GM10847 (cell line): ENCODE measurements around the gene IGF1.

Source experiments
- POLR2A ChIP-seq: IDR thresholded peaks from 2 replicates; pipeline ENCODE4 v1.6.1; 2011; ENCODE audit not compliant: insufficient read length; ENCODE audit errors: extremely low read depth

Gene IGF1

GRCh38 chr12:102454330-102454729 is 26.0 kb downstream of the IGF1 start:
- TF ChIP-seq POLR2A, result no peak

DNA sequence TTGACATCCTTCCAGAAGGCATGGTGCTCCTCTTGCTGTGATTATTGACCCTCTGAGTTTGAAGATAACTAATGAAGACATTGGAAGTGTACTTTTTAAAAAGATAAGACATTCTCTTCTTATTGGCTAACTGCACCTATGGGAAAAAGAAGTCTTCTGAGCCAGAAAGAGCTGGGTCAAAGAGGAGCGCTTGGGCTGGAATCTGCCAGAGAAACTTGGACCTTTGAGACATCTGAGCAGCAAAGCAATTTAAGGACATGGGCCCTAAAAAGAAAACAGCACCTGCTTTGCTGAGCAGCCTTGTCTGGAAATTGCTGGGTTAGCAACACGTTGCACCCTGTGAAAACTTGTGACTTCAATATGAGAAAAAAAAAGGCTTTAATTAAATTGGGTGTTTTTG is 27.8 kb downstream of the IGF1 start:
- TF ChIP-seq POLR2A, result no peak

DNA sequence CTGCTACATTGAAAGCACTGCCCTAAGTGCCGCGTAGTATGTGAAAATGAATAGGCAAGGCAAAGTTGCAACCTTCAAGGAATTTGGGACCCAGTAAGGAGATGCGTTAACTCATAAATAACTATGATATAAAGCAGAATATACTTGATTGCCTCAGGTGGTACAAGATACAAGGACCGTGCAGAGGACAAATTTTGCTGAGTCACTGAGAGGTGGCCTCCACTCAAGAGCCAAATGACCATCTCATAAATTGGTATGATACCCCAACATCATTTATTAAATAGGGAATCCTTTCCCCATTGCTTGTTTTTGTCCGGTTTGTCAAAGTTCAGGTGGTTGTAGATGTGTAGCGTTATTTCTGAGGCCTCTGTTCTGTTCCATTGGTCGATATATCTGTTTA is 35.7 kb downstream of the IGF1 start:
- no peak for TF ChIP-seq POLR2A

GRCh38 chr12:102444093-102444492 is 36.3 kb downstream of the IGF1 start:
- TF ChIP-seq POLR2A, result no peak

DNA sequence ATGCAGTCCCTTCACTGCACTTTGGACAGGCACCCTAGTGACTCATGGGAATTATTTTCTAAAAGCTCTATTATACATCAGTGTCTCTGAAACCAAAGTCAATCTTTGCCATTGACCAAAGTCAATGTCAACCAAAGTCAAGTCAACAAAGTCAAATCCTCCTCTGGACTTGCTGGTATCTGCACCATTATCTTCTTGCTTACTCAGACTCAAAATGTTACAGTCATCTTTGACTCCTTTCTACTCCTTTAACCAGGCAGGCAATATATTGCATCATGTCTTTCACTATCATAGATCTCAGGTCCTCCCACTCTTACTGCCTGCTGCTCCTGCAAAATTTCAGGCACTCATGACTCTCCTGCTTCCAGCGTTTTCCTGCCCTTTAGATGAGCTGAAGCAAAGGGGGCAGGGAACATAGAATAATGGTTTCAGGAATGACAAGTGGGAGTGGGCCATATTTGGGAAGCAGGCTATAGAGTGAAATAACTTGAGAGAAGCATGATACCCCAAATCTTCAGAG is 39.2 kb downstream of the IGF1 start:
- TF ChIP-seq POLR2A, result no peak

GRCh38 chr12:102439426-102440405 is 40.6 kb downstream of the IGF1 start:
- TF ChIP-seq POLR2A, result no peak

DNA sequence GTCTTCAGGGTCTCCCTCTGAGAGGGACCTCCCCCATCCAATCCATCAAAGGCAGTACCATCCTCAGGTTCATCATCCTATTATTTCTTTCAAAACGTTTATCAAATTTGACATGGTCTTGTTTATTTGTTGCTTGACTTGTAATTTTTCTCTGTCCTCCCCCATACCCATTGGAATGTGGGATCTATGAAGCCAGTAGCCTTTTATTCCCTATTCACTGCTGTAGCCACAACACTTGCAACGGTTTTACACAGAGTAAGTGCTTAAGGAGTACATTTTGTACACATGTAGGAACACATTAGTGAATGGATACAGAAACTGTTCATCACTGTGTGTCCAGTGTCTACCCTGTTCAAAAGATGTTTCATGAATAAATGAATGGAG is 41.5 kb downstream of the IGF1 start:
- no peak for TF ChIP-seq POLR2A

DNA sequence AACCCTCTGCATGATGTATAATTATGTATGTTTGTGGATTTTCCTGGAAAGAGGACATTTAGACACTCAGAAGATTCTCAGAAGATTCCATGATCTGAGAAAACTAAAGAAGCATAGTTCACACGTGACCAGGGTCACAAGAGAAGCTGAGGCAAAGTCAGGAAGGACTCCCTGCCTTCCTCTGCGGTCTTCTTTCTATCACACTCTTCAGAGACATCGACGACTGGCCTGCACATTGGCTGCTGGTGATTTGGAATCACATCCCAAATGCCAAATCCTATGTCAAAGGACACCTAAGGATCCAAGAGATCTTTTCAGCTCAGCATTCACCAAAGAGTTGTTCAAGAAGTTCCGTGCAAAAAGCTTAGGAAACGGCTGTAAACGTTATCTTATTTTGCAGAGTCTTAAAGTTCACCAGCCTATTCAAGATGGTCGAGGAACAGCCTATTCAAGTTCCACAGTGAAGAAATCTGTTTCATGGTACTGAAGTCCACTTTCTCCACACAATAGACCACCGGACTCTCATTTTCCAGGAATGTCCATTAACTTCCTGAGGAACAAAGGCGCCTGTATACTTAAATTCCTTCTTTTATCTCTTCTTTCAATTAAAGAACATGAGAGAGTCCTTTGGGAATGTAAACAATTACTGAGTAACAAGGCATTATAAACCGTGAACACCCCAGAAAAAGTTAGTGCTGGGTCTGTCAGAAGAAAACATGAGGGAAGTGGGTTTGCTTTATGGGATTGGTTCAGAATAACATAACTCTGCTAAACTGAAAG is 42.1 kb downstream of the IGF1 start:
- no peak for TF ChIP-seq POLR2A

- no peak for TF ChIP-seq POLR2A
These were observed 42.9 kb downstream of the IGF1 start for GRCh38 chr12:102437511-102437910.

DNA sequence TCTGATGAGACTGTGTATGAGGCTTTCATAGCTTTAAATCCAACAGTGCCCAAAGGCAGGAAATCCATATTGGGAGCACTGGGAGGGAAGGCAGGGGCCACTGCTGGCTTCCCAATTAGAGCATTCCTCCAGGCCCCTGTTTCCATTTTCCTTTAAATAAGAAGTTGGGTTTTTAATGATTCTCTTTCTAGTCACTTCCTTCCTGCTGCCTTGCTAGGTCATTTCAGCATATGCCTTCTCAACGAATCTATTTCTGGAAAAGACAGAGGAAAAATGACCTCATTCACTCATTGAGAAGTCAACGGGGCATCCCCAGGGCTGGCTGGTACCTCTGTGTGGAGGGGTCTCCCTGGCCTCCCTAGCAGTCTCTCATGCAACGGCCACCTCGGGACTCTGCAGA is 43.5 kb downstream of the IGF1 start:
- TF ChIP-seq POLR2A, result no peak

DNA sequence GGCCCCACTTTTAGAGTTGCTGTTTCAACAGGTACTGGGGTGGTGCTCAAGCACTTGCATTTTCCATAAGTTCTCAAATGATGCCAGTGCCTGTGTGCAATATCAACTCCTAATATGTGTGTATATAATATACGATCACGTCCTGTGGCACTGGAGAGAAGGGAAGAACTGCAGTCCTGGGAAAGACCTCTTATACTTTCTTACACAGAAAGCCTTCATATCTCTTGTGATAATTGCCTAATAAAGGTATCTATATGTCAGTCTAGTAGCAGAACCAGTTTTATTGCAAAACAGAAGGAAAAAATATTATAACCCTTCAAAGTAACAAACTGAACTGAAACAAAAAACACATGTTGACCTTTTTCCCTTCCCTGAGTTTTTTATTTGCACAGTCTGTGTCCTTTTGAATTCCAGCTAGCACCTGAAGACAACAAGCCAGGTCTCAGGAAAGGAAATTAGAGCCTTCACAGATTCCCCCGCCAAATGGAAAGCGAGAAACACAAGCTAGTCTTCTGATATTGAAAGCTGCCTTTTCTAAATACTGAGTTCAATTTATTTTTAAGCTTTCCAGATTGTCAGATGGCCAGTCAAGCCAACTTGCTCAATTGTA is 44.4 kb downstream of the IGF1 start:
- no peak for TF ChIP-seq POLR2A

DNA sequence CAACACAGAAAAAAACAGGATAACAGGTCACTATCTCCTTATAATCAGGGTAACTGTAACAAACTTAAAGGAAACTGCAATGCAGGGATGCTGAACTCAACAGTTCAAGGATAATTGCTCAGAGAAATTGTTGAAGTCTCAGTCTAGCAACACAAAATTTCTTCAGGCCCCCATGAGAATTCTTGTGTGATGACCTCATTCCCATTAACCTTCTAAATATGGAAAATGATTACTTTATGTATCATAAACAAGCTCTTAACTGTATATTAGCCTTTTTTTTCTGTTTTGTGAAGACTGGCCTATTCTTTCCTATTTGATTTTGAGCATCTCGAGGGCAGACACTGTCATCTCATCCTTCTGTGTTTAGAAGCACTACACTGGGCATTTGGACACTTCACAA is 47.1 kb downstream of the IGF1 start:
- no peak for TF ChIP-seq POLR2A

- no peak for TF ChIP-seq POLR2A
These were observed 49.7 kb downstream of the IGF1 start for GRCh38 chr12:102430661-102431060.

DNA sequence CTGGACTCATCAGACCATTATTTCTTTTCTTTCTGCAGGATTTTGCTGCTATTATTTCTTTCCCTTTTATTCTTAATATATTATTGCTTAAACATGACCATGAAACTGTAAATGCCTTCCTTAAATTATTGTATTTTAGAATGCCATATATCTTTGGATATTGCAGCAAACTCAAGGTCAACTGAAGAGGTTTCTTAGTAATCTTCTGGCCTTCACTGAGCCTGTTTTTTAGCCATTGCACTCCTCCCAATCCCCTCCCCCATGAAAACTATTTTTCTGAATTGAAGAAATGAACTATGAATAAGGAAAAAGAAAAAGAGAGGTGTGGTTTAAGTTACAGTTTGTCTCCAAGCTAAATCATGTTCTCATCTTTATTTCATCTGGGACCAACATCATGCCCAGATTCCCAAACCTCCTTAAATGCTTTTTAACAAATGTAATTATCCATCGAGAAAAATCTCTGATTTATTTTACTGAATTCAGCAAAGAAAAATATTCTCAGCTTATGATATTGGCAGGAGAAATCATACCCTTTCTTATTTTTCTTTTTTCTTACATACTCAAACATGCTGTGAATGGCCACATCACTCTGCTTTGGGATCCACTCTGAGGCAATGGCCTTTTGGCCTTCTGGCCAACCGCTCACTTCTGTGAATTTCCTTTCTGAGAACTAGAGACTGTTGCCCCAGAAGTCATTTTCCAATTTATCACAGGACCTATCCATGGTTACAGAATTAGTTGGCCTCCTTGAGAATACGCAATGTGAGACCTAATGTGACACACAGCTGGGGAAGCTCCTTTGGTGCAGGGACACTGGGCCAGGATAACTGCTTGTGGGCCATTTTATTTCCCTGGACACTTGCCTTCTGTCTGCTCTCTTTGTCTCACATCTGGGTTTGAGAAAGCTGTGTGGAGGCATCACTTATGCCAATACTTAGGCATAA is 50.9 kb downstream of the IGF1 start:
- TF ChIP-seq POLR2A, result no peak
